PFSK-1 (cell line): ENCODE data around the gene MRPS16.

Experiments
- FOXP2 ChIP-seq: optimal IDR thresholded peaks from 2 replicates; pipeline ENCODE3; 2011; ENCODE audit warnings: borderline replicate concordance, control low read depth, inconsistent platforms; ENCODE audit not compliant: insufficient read depth; ENCODE audit errors: extremely low read length, extremely low read depth
- POLR2AphosphoS5 ChIP-seq: IDR thresholded peaks from 2 replicates; pipeline ENCODE4 v1.6.1; 2012; ENCODE audit warnings: low read depth, mild to moderate bottlenecking, control low read depth, low read length, moderate library complexity
- SIN3A ChIP-seq: IDR thresholded peaks from 2 replicates; pipeline ENCODE4 v1.6.1; 2012; ENCODE audit warnings: mild to moderate bottlenecking, low read length, moderate library complexity, borderline replicate concordance; ENCODE audit not compliant: insufficient read depth
- TAF1 ChIP-seq: IDR thresholded peaks from 2 replicates; pipeline ENCODE4 v1.6.1; 2012; ENCODE audit warnings: low read length, control low read depth, borderline replicate concordance; ENCODE audit not compliant: insufficient read depth
- TF ChIP-seq, protein P1 (sequence below), 2 experiments: IDR thresholded peaks; 2 replicates each; pipeline versions ENCODE4 v1.6.1 to v1.8.0; 2011 to 2012; ENCODE audit warnings: low read depth in 2 of 2, low read length in 2 of 2, control low read depth in 1 of 2, inconsistent platforms in 1 of 2, mild to moderate bottlenecking in 1 of 2, moderate library complexity in 1 of 2; ENCODE audit not compliant: insufficient read depth in 1 of 2

Gene MRPS16

DNA sequence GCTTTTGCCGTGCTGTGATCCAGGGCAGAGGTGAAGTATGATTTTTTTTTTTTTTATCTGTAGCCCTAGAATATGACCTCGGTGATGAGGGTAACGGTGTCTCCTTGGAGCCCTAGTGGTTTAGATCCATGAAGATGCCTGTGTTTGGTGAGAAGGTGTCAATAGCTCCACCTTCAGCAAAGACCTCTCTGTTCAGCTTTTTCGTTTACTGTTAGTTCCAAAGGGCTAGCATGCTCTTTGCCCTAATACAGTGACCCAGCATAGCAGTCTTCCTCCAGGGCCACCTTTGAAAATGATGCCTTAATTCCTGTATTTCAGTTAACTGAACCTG lies 746 bp upstream of the MRPS16 start:
- TF ChIP-seq FOXP2 (no peak), POLR2AphosphoS5 (no peak), SIN3A (no peak), TAF1 (no peak)
- TF ChIP-seq, protein P1, sequence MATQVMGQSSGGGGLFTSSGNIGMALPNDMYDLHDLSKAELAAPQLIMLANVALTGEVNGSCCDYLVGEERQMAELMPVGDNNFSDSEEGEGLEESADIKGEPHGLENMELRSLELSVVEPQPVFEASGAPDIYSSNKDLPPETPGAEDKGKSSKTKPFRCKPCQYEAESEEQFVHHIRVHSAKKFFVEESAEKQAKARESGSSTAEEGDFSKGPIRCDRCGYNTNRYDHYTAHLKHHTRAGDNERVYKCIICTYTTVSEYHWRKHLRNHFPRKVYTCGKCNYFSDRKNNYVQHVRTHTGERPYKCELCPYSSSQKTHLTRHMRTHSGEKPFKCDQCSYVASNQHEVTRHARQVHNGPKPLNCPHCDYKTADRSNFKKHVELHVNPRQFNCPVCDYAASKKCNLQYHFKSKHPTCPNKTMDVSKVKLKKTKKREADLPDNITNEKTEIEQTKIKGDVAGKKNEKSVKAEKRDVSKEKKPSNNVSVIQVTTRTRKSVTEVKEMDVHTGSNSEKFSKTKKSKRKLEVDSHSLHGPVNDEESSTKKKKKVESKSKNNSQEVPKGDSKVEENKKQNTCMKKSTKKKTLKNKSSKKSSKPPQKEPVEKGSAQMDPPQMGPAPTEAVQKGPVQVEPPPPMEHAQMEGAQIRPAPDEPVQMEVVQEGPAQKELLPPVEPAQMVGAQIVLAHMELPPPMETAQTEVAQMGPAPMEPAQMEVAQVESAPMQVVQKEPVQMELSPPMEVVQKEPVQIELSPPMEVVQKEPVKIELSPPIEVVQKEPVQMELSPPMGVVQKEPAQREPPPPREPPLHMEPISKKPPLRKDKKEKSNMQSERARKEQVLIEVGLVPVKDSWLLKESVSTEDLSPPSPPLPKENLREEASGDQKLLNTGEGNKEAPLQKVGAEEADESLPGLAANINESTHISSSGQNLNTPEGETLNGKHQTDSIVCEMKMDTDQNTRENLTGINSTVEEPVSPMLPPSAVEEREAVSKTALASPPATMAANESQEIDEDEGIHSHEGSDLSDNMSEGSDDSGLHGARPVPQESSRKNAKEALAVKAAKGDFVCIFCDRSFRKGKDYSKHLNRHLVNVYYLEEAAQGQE (IDR thresholded peaks at IDR 0.05; ENCODE audit: insufficient read depth in 1 of 2, low read depth in 2 of 2, low read length in 2 of 2), result no peak

DNA sequence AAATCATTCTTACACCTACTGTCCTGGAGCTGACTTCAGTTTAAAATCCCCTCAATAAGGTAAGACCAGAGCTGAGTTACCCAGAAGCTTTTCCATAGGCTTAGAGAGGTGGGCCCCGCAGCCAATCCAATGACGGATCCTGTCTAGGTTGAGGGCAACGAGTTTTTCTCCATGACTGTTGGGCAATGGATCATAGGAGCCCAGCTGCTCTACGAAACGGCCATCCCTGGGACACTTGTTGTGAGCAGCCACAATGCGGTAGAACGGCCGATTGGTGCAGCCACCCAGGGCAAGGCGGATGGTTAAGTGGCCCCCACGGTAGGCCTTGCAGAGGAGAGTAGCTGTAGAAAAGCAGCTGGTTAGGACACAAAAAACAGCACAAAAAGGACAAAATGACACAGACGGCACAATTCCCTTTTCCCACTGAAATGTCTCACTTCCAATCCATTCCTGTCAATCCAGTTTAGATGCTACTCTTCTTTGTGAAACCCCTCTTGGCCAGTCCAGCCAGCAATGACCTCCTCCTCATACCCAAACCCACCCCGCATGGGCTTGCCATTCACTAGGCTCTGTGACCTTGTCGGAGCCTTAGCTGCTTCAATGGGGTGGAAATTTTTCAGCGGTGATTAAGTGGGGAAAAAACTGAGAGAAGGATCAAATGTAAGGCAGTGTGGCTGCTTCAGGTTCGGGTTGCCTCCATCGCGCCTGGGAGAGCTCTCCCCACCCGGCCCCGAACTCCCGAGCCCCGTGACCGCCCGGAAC lies 580 bp downstream of the MRPS16 start:
- no peak for TF ChIP-seq TAF1
- TF ChIP-seq, protein P1 (IDR thresholded peaks at IDR 0.05; ENCODE audit: insufficient read depth in 1 of 2, low read depth in 2 of 2, low read length in 2 of 2), result no peak
- TF ChIP-seq POLR2AphosphoS5, result no peak
- TF ChIP-seq SIN3A, result no peak
- no peak for TF ChIP-seq FOXP2

DNA sequence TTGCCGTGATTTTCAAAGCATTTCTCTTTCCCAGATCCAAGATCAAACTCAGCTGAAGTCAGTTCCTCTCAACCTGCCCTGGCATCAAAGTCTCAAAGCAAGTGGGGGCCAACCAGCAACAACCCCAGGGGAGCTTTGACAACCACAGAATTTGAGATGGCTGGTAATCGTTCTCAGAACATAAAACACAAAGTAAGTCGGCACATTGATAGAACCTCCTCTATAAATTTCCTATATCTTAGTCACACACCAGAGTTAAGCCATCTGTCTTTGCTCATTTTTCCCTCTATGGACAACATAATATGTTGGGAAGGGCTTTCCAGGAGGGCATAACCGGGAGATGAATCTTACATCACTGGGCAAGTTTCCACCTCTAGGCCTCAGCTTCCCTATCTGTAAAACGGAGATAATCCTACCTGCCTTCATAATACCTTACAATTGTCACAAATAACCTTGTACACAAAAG lies 4.2 kb downstream of the MRPS16 start:
- no peak for TF ChIP-seq TAF1
- TF ChIP-seq, protein P1 (IDR thresholded peaks at IDR 0.05; ENCODE audit: insufficient read depth in 1 of 2, low read depth in 2 of 2, low read length in 2 of 2), result no peak
- TF ChIP-seq SIN3A, result no peak
- TF ChIP-seq POLR2AphosphoS5, result no peak
- TF ChIP-seq FOXP2, result no peak

DNA sequence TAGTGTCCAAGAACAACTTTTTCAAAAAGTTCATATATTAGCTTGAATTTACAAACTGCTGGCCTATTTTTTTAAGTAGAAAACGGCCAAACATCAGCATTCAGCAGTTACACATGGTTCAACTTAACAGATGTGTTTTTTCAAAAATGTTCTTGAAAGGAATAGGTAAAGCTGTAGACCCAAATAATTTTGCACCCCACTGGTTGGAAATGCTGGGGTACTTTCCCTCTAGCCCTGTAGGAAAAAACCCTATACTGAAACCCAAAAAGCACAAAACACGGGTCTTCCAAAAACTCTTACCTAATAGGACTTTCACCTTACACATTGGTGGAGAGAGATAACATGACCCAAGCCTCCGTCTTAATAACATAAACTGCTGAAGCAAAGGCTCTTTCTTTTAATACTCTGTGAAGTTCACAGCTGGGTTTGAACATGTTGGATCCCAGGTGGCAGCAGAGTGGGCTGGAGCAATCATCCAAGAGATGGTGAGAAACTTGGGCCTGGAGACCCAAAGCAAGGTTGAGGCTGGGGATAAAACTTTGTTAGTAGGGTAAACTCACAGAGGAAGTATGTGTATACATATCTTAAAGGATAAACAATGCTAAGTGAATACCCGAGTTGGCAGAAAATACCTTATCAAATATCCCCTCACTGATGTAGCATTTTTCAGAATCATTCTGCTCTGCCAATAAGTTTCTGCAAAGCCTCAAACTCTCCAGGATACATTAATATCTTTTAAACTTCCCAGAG lies 4.8 kb downstream of the MRPS16 start:
- TF ChIP-seq, protein P1 (IDR thresholded peaks at IDR 0.05; ENCODE audit: insufficient read depth in 1 of 2, low read depth in 2 of 2, low read length in 2 of 2), result no peak
- TF ChIP-seq POLR2AphosphoS5 (no peak), FOXP2 (no peak), TAF1 (no peak), SIN3A (no peak)
